HepG2 (cell line): Measurements from ENCODE around the gene MCF2L. TPM values are rescaled to one million over a fixed set of nuclear protein-coding genes. Genes with fewer than 3 reads are reported as not detected.
A peak's percentile ranks its signal among the peaks of the same experiment; 100 is the strongest.

Source experiments
- ATAC-seq: fragments of 200-7000 bp; cut with Tn5 transposase; 3 replicates; pipeline ENCODE4 v1.9.1; 2020; ENCODE audit warnings: mild to moderate bottlenecking, moderate library complexity
- BruUV-seq: library from RNA; stranded (reverse); fragments of 400-500 nt; replicated peaks from 2 replicates; lab custom pipeline; 2021; lab: Mats Ljungman, UMichigan
- CTCF ChIA-PET: fragments of 300-600 bp; formaldehyde crosslinking; extraction: SDS; loops from one replicate; lab custom pipeline; 2021; ENCODE audit warnings: low total read pairs, inconsistent platforms, low intra/inter-chr PET ratio; lab: Yijun Ruan, JAX
- POLR2A ChIA-PET: fragments of 350-600 bp; sonication (Branson Sonifier 250); formaldehyde crosslinking; loops from one replicate; lab custom pipeline; 2020; ENCODE audit warnings: antibody characterized with exemption, inconsistent platforms; lab: Yijun Ruan, JAX
- DNase-seq: peaks from one replicate; pipeline ENCODE4 v3.0.0-alpha.2; 2015; ENCODE audit warnings: low spot score
- FAIRE-seq: peaks from 3 replicates; lab custom pipeline; 2011; peaks lifted over from hg19 to GRCh38; lab: Jason Lieb, UNC
- H2AFZ ChIP-seq: one replicate; pipeline ENCODE4 v1.6.1; 2011; ENCODE audit warnings: low read length, inconsistent platforms
- H3K27ac ChIP-seq: fragments of 300-600 bp; 3 replicates; pipeline ENCODE4 v1.8.0; 2011; ENCODE audit warnings: mixed run types, mild to moderate bottlenecking, mixed read lengths, low read length, inconsistent platforms; ENCODE audit not compliant: insufficient read depth; ENCODE audit errors: extremely low read length
- H3K27me3 ChIP-seq, 2 experiments: fragments of 200-600 bp in 1 of 2; 2 replicates in 1 of 2; 3 replicates in 1 of 2; pipeline versions ENCODE4 v1.6.0 to v1.8.0; 2011; ENCODE audit warnings: low read length in 2 of 2, mild to moderate bottlenecking in 2 of 2, moderate library complexity in 2 of 2, inconsistent platforms in 1 of 2; ENCODE audit not compliant: insufficient read depth in 2 of 2, control insufficient read depth in 1 of 2
- H3K36me3 ChIP-seq, 2 experiments: fragments of 200-600 bp in 1 of 2; replicated peaks in 1 of 2; 2 replicates in 1 of 2; 3 replicates in 1 of 2; pipeline versions ENCODE4 v1.5.1 to v1.8.0; 2011; ENCODE audit warnings: low read length in 2 of 2, inconsistent platforms in 1 of 2; ENCODE audit not compliant: insufficient read depth in 2 of 2, control insufficient read depth in 1 of 2
- H3K4me1 ChIP-seq: 2 replicates; pipeline ENCODE4 v1.5.1; 2012; ENCODE audit warnings: low read length, inconsistent platforms; ENCODE audit not compliant: insufficient read depth
- H3K4me2 ChIP-seq: 2 replicates; pipeline ENCODE4 v1.6.0; 2011; ENCODE audit warnings: low read depth, low read length, inconsistent platforms
- H3K4me3 ChIP-seq, 3 experiments: fragments of 200-600 bp in 1 of 3; sonication (generic), shearing (Covaris generic) in 1 of 3; replicated peaks in 1 of 3; 2 replicates each; pipeline ENCODE4 v1.5.1; 2011 to 2016; ENCODE audit warnings: low read length in 3 of 3, inconsistent platforms in 2 of 3, low read depth in 2 of 3, mild to moderate bottlenecking in 2 of 3, control low read depth in 1 of 3, mixed read lengths in 1 of 3; ENCODE audit not compliant: insufficient read depth in 1 of 3
- H3K79me2 ChIP-seq: one replicate; pipeline ENCODE4 v1.6.1; 2011; ENCODE audit warnings: low read length, inconsistent platforms; ENCODE audit not compliant: insufficient read depth
- H3K9ac ChIP-seq: 2 replicates; pipeline ENCODE4 v1.6.0; 2011; ENCODE audit warnings: mild to moderate bottlenecking, low read depth, low read length, inconsistent platforms; ENCODE audit not compliant: insufficient read depth
- H3K9me3 ChIP-seq: 2 replicates; pipeline ENCODE4 v1.5.1; 2012; ENCODE audit warnings: mild to moderate bottlenecking, low read length
- H4K20me1 ChIP-seq: 2 replicates; pipeline ENCODE4 v1.6.0; 2011; ENCODE audit warnings: inconsistent platforms, mild to moderate bottlenecking, low read length, moderate library complexity; ENCODE audit not compliant: insufficient read depth
- AGO1 ChIP-seq: fragments of 200-400 bp; formaldehyde crosslinking; IDR thresholded peaks from 2 replicates; pipeline ENCODE4 v1.6.1; 2017; ENCODE audit warnings: mild to moderate bottlenecking, low read depth, low read length, moderate library complexity; ENCODE audit not compliant: poor library complexity, severe bottlenecking
- CHD4 ChIP-seq: fragments of 200-600 bp; sonication (generic); IDR thresholded peaks from 2 replicates; pipeline ENCODE4 v1.7.0; 2017; ENCODE audit warnings: mild to moderate bottlenecking, low read length, borderline replicate concordance
- FOXC1 ChIP-seq: sonication (generic); formaldehyde crosslinking; IDR thresholded peaks from 2 replicates; pipeline ENCODE4 v1.8.0; 2022; ENCODE audit warnings: mild to moderate bottlenecking, missing genetic modification reagents, borderline replicate concordance
- HMG20A ChIP-seq: IDR thresholded peaks from 2 replicates; pipeline ENCODE4 v1.6.1; 2016; ENCODE audit warnings: borderline replicate concordance
- LBX2 ChIP-seq: sonication (generic); formaldehyde crosslinking; IDR thresholded peaks from 2 replicates; pipeline ENCODE4 v1.5.0; 2020; ENCODE audit warnings: missing genetic modification reagents, mild to moderate bottlenecking, borderline replicate concordance
- NR2C2 ChIP-seq: sonication (generic); formaldehyde crosslinking; IDR thresholded peaks from 2 replicates; pipeline ENCODE4 v1.4.0; 2020; ENCODE audit warnings: missing genetic modification reagents, mild to moderate bottlenecking, moderate library complexity, borderline replicate concordance
- PHF21A ChIP-seq: sonication (generic); formaldehyde crosslinking; IDR thresholded peaks from 2 replicates; pipeline ENCODE4 v1.5.0; 2020; ENCODE audit warnings: mild to moderate bottlenecking, missing genetic modification reagents
- SRY ChIP-seq: sonication (generic); formaldehyde crosslinking; IDR thresholded peaks from 2 replicates; pipeline ENCODE4 v1.8.0; 2022; ENCODE audit warnings: mild to moderate bottlenecking, missing genetic modification reagents
- TBX2 ChIP-seq: sonication (generic); formaldehyde crosslinking; IDR thresholded peaks from 2 replicates; pipeline ENCODE4 v1.5.0; 2020; ENCODE audit warnings: missing genetic modification reagents, mild to moderate bottlenecking, borderline replicate concordance
- ZBTB38 ChIP-seq: sonication (generic); formaldehyde crosslinking; IDR thresholded peaks from 2 replicates; pipeline ENCODE4 v1.5.1; 2020; ENCODE audit warnings: mild to moderate bottlenecking, missing genetic modification reagents
- ZBTB7B ChIP-seq: sonication (generic); formaldehyde crosslinking; IDR thresholded peaks from 2 replicates; pipeline ENCODE4 v1.4.0; 2020; ENCODE audit warnings: missing genetic modification reagents
- ZC3H4 ChIP-seq: sonication (generic); formaldehyde crosslinking; IDR thresholded peaks from 2 replicates; pipeline ENCODE4 v1.4.0; 2020; ENCODE audit warnings: missing genetic modification reagents, borderline replicate concordance
- ZNF232 ChIP-seq: sonication (generic); formaldehyde crosslinking; IDR thresholded peaks from 2 replicates; pipeline ENCODE4 v1.4.0; 2020; ENCODE audit warnings: missing genetic modification reagents, borderline replicate concordance
- ZNF234 ChIP-seq: sonication (generic); formaldehyde crosslinking; conservative IDR thresholded peaks from 2 replicates; pipeline ENCODE4 v1.5.1; 2020; ENCODE audit warnings: mild to moderate bottlenecking, missing genetic modification reagents
- ZNF501 ChIP-seq: sonication (generic); formaldehyde crosslinking; IDR thresholded peaks from 2 replicates; pipeline ENCODE4 v1.5.1; 2020; ENCODE audit warnings: mild to moderate bottlenecking, moderate library complexity, missing genetic modification reagents
- ZNF530 ChIP-seq: sonication (generic); formaldehyde crosslinking; IDR thresholded peaks from 2 replicates; pipeline ENCODE4 v1.5.0; 2020; ENCODE audit warnings: low read depth, mild to moderate bottlenecking, missing genetic modification reagents
- ZNF556 ChIP-seq: sonication (generic); formaldehyde crosslinking; IDR thresholded peaks from 2 replicates; pipeline ENCODE4 v1.4.0; 2020; ENCODE audit warnings: mild to moderate bottlenecking, missing genetic modification reagents, borderline replicate concordance
- ZNF713 ChIP-seq: sonication (generic); formaldehyde crosslinking; IDR thresholded peaks from 2 replicates; pipeline ENCODE4 v1.4.0; 2020; ENCODE audit warnings: mild to moderate bottlenecking, missing genetic modification reagents
- ZNF720 ChIP-seq: sonication (generic); formaldehyde crosslinking; IDR thresholded peaks from 2 replicates; pipeline ENCODE4 v1.4.0; 2020; ENCODE audit warnings: missing genetic modification reagents
- ZZZ3 ChIP-seq: sonication (generic); formaldehyde crosslinking; IDR thresholded peaks from 2 replicates; pipeline ENCODE4 v1.4.0; 2020; ENCODE audit warnings: missing genetic modification reagents, mild to moderate bottlenecking, borderline replicate concordance
- WGBS: methylation state at CpG from one replicate; pipeline ENCODE4 v1.1.6; 2017; ENCODE audit warnings: low lambda C conversion rate; 5-methylcytosine and 5-hydroxymethylcytosine counted together
- in situ Hi-C: cut with HindIII; loops from 2 replicates; pipeline ENCODE4 v1.10.0; 2017; ENCODE audit warnings: low pct_unique_long_range_greater_than_20kb; ENCODE audit not compliant: extremely low pct_ligation_motif_present
- intact Hi-C: fragments of 100-400 bp; cut with micrococcal nuclease; formaldehyde crosslinking; loops from one replicate; pipeline ENCODE4 v1.10.0; 2022; ENCODE audit not compliant: unreplicated experiment
- polyA plus RNA-seq, 8 experiments: library from polyadenylated mRNA; depleted of rRNA in 3 of 8; stranded (reverse) in 7 of 8; unstranded in 1 of 8; fragments of >200 nt; fragmentation: Illumina TruSeq in 4 of 8; extraction: Trizol in 4 of 8; gene quantifications; 2 replicates each; pipeline versions ENCODE4 v1.2.1 to v1.2.3, GENCODE V29; 2011 to 2016; ENCODE audit warnings: low read depth in 4 of 8, missing spikeins in 1 of 8, mixed read lengths in 1 of 8; ENCODE audit not compliant: insufficient read depth in 1 of 8
- total RNA-seq, 5 experiments: library from RNA; depleted of rRNA; stranded (reverse); fragments of >200 nt; fragmentation: Illumina TruSeq; extraction: Trizol; gene quantifications; 2 replicates each; pipeline ENCODE4 v1.2.3, GENCODE V29; 2016; ENCODE audit warnings: low read depth in 1 of 5
- TF ChIP-seq, protein P1 (sequence below): sonication (generic); formaldehyde crosslinking; IDR thresholded peaks from 2 replicates; pipeline ENCODE4 v1.5.0; 2020; ENCODE audit warnings: missing genetic modification reagents, mild to moderate bottlenecking, borderline replicate concordance

The MCF2L gene
- total and polyA plus RNA-seq, 2 of the 13 experiments (the other 11 are each of a cell fraction or from before 2014, with no cell fraction given) = 19.4 to 28.4 TPM

GRCh38 chr13:113121183-113121927 lies 152.3 kb downstream of the MCF2L start:
- intact Hi-C loops = loop anchor here (5.0 kb wide), 2 partner anchors 61 to 179 kb away; no protein-coding TSS in a partner anchor
- DNase-seq (no peak), FAIRE-seq (no peak), ATAC-seq (no peak)
- no peak overlapping the region for H3K4me2 ChIP-seq
- POLR2A ChIA-PET = interaction anchor here (0.6 to 3.2 kb wide), 2 partner anchors 18 to 154 kb away, joined by 4 to 71 read pairs; partner anchors contain the start of gene F7
- no peak overlapping the region for H3K9ac ChIP-seq
- no peaks in the 10 kb centered on the region for H3K9me3 ChIP-seq
- WGBS = 96% methylated on average over 15 of the region's 24 CpGs
- peaks cover 28% of the 10 kb centered on the region for H3K79me2 ChIP-seq
- in situ Hi-C loops = loop anchor here (5.0 kb wide), 1 partner anchor 84 kb away; no protein-coding TSS in a partner anchor
- peaks cover 34% of the 10 kb centered on the region for H3K4me1 ChIP-seq
- peaks cover 0 to 1% of the 10 kb centered on the region in 2 experiments; a peak in 2 of 5 replicates for H3K36me3 ChIP-seq
- no TSS peak for BruUV-seq
- CTCF ChIA-PET = no interaction called here
- H3K27me3 ChIP-seq = no peaks in the 10 kb centered on the region; a peak in 1 of 5 replicates
- no peak overlapping the region for H3K27ac ChIP-seq
- H3K4me3 ChIP-seq = no peak overlapping the region
- peaks cover 4% of the 10 kb centered on the region; the same call in 1 of the 2 replicates for H4K20me1 ChIP-seq
- H2AFZ ChIP-seq = no peak overlapping the region
- no peak for TF ChIP-seq ZC3H4 (CRISPR knock-in tag)
- TF ChIP-seq ZBTB38 (CRISPR knock-in tag) = no peak
- peak; percentile 66 for TF ChIP-seq AGO1
- no peak for TF ChIP-seq ZBTB7B (CRISPR knock-in tag)
- TF ChIP-seq NR2C2 (CRISPR knock-in tag) = no peak
- TF ChIP-seq CHD4 = no peak
- no peak for TF ChIP-seq TBX2
- TF ChIP-seq ZNF501 = no peak
- TF ChIP-seq ZNF713 = no peak
- TF ChIP-seq SRY = 0 out of 2 replicates have a peak, but pooled peaks have one; percentile 63
- TF ChIP-seq ZZZ3 = no peak
- no peak for TF ChIP-seq PHF21A (CRISPR knock-in tag)
- peak; percentile 18; the same call in 1 of the 2 replicates for TF ChIP-seq LBX2 (CRISPR knock-in tag)
- TF ChIP-seq ZNF530 (CRISPR knock-in tag) = no peak
- TF ChIP-seq ZNF556 (CRISPR knock-in tag) = no peak
- no peak for TF ChIP-seq ZNF234 (CRISPR knock-in tag)
- no peak for TF ChIP-seq FOXC1 (CRISPR knock-in tag)
- TF ChIP-seq, protein P1, sequence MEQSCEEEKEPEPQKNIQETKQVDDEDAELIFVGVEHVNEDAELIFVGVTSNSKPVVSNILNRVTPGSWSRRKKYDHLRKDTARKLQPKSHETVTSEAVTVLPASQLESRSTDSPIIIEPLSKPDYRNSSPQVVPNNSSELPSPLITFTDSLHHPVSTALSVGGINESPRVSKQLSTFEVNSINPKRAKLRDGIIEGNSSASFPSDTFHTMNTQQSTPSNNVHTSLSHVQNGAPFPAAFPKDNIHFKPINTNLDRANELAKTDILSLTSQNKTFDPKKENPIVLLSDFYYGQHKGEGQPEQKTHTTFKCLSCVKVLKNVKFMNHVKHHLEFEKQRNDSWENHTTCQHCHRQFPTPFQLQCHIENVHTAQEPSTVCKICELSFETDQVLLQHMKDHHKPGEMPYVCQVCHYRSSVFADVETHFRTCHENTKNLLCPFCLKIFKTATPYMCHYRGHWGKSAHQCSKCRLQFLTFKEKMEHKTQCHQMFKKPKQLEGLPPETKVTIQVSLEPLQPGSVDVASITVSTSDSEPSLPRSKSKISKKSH (CRISPR knock-in tag) = peak; percentile 21; the same call in 1 of the 2 replicates
- no peak for TF ChIP-seq ZNF232 (CRISPR knock-in tag)
- TF ChIP-seq HMG20A (CRISPR knock-in tag) = no peak
- no peak for TF ChIP-seq ZNF720
